Fibroblast of the aortic adventitia (primary cell): ENCODE data around the gene DNMT1. TPM values are rescaled to one million over a fixed set of nuclear protein-coding genes. Genes with fewer than 3 reads are reported as not detected.

Experiments used
- DNase-seq: peaks from one replicate; pipeline ENCODE4 v3.0.0-alpha.2; 2010; ENCODE audit warnings: low read depth
- H3K4me3 ChIP-seq: 2 replicates; pipeline ENCODE4 v1.5.1; 2011; ENCODE audit warnings: low read depth, mild to moderate bottlenecking, control low read depth, low read length, moderate library complexity
- total RNA-seq: library from RNA; depleted of rRNA; stranded (reverse); fragments of >200 nt; gene quantifications from 2 replicates; pipeline ENCODE4 v1.2.3, GENCODE V29; 2012; ENCODE audit warnings: low replicate concordance
- TF ChIP-seq, protein P1 (sequence below): IDR thresholded peaks from 2 replicates; pipeline ENCODE4 v1.5.1; 2011; ENCODE audit warnings: mild to moderate bottlenecking, low read length, control low read depth, inconsistent platforms; ENCODE audit not compliant: insufficient read depth

Gene DNMT1
- total RNA-seq, 1 donor, result 116 TPM

DNA sequence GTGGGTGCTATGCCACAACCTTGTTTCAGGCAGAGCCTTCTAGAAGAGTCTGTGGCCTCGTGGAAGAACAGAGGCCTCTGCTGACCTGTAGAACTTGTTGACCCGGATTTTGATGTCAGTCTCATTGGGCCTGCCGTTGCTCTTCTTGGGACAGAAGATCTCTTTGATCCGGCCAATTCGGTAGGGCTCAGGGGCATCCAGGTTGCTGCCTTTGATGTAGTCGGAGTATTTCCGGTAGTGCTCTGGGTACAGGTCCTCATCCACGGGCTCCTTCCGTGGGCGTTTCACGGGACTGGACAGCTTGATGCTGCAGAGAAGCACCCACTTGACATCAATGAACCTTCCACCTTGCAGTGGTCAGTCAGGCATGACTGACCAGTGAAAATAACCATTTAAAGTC, 51.1 kb downstream of the DNMT1 start:
- DNase-seq, result no peak
- no peak overlapping the region for H3K4me3 ChIP-seq
- TF ChIP-seq, protein P1, sequence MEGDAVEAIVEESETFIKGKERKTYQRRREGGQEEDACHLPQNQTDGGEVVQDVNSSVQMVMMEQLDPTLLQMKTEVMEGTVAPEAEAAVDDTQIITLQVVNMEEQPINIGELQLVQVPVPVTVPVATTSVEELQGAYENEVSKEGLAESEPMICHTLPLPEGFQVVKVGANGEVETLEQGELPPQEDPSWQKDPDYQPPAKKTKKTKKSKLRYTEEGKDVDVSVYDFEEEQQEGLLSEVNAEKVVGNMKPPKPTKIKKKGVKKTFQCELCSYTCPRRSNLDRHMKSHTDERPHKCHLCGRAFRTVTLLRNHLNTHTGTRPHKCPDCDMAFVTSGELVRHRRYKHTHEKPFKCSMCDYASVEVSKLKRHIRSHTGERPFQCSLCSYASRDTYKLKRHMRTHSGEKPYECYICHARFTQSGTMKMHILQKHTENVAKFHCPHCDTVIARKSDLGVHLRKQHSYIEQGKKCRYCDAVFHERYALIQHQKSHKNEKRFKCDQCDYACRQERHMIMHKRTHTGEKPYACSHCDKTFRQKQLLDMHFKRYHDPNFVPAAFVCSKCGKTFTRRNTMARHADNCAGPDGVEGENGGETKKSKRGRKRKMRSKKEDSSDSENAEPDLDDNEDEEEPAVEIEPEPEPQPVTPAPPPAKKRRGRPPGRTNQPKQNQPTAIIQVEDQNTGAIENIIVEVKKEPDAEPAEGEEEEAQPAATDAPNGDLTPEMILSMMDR, result no peak

DNA sequence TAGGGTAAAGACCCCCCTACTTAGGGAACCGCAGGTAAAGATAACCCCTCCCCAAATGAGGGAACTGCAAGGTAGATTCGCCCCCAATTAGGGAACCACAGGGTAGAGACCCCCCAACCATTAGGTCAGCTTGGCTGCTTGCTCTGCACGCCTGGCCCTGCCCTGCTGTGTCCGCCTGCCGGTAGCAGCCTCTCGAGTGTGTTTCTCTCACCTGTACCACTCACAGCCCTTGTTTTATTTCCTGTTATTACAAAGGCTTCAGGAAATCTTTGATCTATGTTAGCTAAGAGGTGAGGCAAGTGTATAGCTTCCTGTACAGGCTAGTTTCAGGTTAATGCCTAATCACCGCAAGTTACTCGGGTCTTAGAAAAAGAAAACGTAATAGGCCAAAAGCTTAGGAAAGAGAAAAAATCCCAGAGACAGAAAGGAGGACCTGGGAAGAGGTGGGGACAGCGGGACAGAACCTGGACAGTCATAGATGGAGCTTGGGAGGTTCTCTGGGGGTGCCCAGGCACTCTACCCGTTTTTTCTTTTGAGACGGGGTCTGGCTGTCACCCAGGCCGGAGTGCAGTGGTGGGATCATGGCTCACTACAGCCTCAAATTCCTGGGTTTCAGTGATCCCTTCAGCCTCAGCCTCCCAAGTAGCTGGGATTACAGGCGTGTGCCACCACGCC, 51.9 kb downstream of the DNMT1 start:
- no peak for DNase-seq
- TF ChIP-seq, protein P1, result no peak
- H3K4me3 ChIP-seq, result no peak overlapping the region

- TF ChIP-seq, protein P1, result no peak
- no peak for DNase-seq
- H3K4me3 ChIP-seq, result no peak overlapping the region
Observed at GRCh38 chr19:10141973-10142372, 52.8 kb downstream of the DNMT1 start.

DNA sequence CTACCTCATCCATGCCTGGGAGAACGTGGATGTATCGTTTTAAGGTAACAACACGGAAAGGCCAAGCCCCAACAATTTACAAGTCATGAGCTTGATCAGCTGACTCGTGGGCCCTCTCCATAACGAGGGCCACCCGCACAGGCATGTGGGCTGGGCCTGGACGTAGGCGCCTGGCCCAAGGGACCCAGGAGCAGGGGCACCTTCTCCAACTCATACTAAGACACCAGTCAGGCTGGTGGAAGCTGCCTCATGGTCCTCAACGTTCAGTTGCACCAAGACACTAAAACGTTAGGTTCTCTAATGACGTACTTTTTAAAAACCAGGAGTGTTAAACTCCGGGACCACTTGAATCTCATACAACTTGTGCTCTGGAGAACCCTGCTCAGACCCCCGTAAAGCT, 53.3 kb downstream of the DNMT1 start:
- TF ChIP-seq, protein P1, result no peak
- no peak for DNase-seq
- H3K4me3 ChIP-seq, result no peak overlapping the region

DNA sequence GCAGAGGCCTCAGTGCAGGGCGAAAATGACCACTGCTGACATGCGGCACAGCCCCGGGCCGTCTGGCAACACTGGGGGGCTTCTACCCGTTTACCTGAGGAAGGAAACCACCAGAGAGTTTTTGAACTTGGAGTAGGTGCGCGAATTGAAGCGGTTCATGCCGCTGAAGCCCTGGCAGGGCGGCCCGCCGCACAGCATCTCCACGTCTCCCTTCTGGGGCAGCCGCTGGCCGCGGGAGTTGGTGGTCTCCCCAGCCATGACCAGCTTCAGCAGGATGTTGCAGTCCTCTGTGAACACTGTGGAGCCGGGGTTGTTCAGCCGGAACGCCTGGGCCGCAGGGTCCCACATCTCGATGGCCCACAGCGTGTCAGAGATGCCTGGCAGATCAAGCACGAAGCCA, 54.8 kb downstream of the DNMT1 start:
- no peak for DNase-seq
- TF ChIP-seq, protein P1, result no peak

DNA sequence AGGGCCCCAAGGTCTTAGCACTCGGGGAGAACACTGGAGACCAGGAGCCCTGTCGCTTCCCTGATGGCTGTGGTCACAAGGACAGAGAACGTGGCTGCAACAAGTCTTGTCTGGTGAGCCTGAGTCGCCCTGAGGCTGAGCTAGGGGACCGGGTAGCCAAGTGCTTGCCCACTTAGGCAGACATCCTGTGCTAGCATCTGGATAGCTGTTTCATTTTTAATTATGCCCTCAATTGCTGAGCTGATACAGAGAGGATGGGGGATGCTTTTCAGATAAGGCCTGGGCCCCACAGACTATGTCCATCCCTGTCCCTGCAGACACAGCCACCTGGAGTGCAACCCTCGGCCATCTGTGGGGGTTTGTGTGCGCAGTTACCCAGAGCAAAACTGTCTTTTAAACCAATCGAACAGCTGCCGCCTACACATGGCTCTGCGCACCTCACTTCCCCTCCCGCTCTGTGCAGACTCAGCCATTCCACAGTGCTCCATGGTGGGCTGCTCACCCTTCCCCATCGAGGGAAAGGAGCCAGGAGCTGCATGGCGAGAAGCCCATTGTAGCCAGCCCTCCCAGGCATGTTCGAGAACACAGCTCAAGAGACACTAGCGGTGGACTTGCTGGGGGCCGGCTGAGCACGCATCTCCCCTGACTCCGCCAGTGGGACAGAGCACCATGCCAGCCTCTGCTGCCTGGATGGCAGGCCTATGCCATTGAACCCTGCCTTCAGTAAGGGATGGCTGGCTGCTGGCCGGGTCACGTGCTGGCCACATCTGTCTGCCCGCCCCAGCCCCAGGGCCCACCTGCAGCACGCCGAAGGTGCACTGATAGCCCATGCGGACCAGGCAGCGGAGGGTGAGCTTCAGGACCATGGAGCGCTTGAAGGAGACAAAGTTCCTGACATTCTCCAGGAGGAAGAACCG, 55.6 kb downstream of the DNMT1 start:
- TF ChIP-seq, protein P1, result no peak
- no peak for DNase-seq
- no peak overlapping the region for H3K4me3 ChIP-seq

More for the DNA sequence above, 54.8 kb downstream of the DNMT1 start:
- H3K4me3 ChIP-seq, result no peak overlapping the region
